Kidney (tissue), 14 donors: ENCODE results near the gene ZNF578. TPM values are rescaled to one million over a fixed set of nuclear protein-coding genes. Genes with fewer than 3 reads are reported as not detected.
"Not testable (repeated sequence)": the region's sequence is repeated elsewhere in the genome, so short reads cannot be mapped to it uniquely, and the experiment has no call there.

Experiments
- DNase-seq, 5 donors: peaks; one replicate each; pipeline ENCODE4 v3.0.0-alpha.2; 2013 to 2020
- FAIRE-seq: peaks from 2 replicates; lab custom pipeline; 2012; peaks lifted over from hg19 to GRCh38; lab: Jason Lieb, UNC
- H3K27ac ChIP-seq, 2 donors: one replicate each; pipeline ENCODE4 v1.7.0; 2013; ENCODE audit warnings: low read depth in 2 of 2, low read length in 2 of 2, inconsistent platforms in 1 of 2
- H3K27me3 ChIP-seq: one replicate; pipeline ENCODE4 v1.7.1; 2013; ENCODE audit warnings: low read length, inconsistent platforms; ENCODE audit not compliant: control insufficient read depth, insufficient read depth
- H3K36me3 ChIP-seq, 3 donors: one replicate each; pipeline versions ENCODE4 v1.7.0 to v1.7.1; 2013; ENCODE audit warnings: low read length in 3 of 3, control low read depth in 1 of 3, inconsistent platforms in 1 of 3; ENCODE audit not compliant: insufficient read depth in 3 of 3, control insufficient read depth in 2 of 3
- H3K4me1 ChIP-seq, 3 donors: one replicate each; pipeline versions ENCODE4 v1.7.0 to v1.7.1; 2013; ENCODE audit warnings: low read length in 3 of 3, inconsistent platforms in 1 of 3, low read depth in 1 of 3; ENCODE audit not compliant: control insufficient read depth in 2 of 3, insufficient read depth in 2 of 3
- H3K4me3 ChIP-seq, 3 donors: one replicate each; pipeline versions ENCODE4 v1.7.0 to v1.8.1; 2013; ENCODE audit warnings: low read length in 3 of 3, control low read depth in 1 of 3, inconsistent platforms in 1 of 3
- H3K9ac ChIP-seq, 3 donors: one replicate each; pipeline versions ENCODE4 v1.7.0 to v1.7.1; 2013; ENCODE audit warnings: low read length in 3 of 3, control low read depth in 1 of 3, inconsistent platforms in 1 of 3
- H3K9me3 ChIP-seq, 3 donors: one replicate each; pipeline versions ENCODE4 v1.7.0 to v1.7.1; 2013; ENCODE audit warnings: low read length in 3 of 3, control low read depth in 1 of 3, inconsistent platforms in 1 of 3; ENCODE audit not compliant: control insufficient read depth in 2 of 3, insufficient read depth in 1 of 3
- intact Hi-C: fragments of 100-400 bp; cut with DNase I; formaldehyde crosslinking; loops from one replicate; pipeline ENCODE4 v1.11.1; 2022
- polyA plus RNA-seq: library from polyadenylated mRNA; stranded (reverse); fragments of 350-450 nt; fragmentation: Illumina TruSeq; extraction: RNeasy Lipid Tissue Mini Kit (QIAGEN cat#74804); gene quantifications from one replicate; pipeline ENCODE4 v1.2.3, GENCODE V29; 2014; ENCODE audit warnings: low read depth, low replicate concordance; ENCODE audit not compliant: insufficient read depth
- total RNA-seq: library from RNA; stranded (reverse); fragmentation: NEBNext Ultra II Directional; extraction: Animal tissue kit (Norgen Biotek cat#: 25700); gene quantifications from one replicate; pipeline ENCODE4 v1.2.1, GENCODE V29; 2021
- TF ChIP-seq, protein P1 (sequence below): IDR thresholded peaks from 3 replicates; pipeline ENCODE4 v1.5.1; 2012; ENCODE audit warnings: mild to moderate bottlenecking, moderate library complexity, borderline replicate concordance; ENCODE audit not compliant: insufficient read depth; ENCODE audit errors: extremely low read depth
- donor health status: control.
- donor health status: control.
- donor health status: control.
- donor health status: control.
- donor health status: control.
- donor health status: DM: yes; HTN: yes; CAD: no.
- donor health status: Normal renal cell carcinoma (clear cell type).

Gene ZNF578
- total and polyA plus RNA-seq, 2 donors from 2014 or later: 0.69 to 3.7 TPM

DNA sequence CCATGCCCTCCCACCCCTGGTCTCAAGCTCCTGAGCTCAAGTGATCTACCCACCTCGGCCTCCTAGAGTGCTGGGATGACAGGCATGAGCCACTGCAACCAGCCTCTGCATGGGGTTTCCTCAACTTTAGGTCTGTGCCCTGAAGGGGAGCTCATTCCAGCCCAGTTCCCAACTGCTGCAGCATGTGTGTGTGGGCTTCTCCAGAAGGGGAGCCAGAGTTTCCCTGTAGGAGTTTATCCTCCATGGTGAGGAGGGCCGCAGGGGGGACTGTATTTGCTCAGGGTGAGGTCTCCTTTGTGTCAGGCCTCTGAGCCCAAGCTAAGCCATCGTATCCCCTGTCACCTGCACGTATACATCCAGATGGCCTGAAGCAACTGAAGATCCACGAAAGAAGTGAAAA is 62.8 kb downstream of the ZNF578 start:
- Histone ChIP-seq H3K36me3 (peaks cover 0 to 1% (median 0%) of the 10 kb centered on the region in 3 donors), H3K4me3 (no peak overlapping the region), H3K9ac (no peak overlapping the region), H3K27me3 (no peaks in the 10 kb centered on the region), H3K4me1 (no peaks in the 10 kb centered on the region), H3K9me3 (peaks cover 0 to 5% (median 2%) of the 10 kb centered on the region in 3 donors), H3K27ac (no peak overlapping the region)
- DNase-seq: no peak
- intact Hi-C loops: no loop called here
- TF ChIP-seq, protein P1, sequence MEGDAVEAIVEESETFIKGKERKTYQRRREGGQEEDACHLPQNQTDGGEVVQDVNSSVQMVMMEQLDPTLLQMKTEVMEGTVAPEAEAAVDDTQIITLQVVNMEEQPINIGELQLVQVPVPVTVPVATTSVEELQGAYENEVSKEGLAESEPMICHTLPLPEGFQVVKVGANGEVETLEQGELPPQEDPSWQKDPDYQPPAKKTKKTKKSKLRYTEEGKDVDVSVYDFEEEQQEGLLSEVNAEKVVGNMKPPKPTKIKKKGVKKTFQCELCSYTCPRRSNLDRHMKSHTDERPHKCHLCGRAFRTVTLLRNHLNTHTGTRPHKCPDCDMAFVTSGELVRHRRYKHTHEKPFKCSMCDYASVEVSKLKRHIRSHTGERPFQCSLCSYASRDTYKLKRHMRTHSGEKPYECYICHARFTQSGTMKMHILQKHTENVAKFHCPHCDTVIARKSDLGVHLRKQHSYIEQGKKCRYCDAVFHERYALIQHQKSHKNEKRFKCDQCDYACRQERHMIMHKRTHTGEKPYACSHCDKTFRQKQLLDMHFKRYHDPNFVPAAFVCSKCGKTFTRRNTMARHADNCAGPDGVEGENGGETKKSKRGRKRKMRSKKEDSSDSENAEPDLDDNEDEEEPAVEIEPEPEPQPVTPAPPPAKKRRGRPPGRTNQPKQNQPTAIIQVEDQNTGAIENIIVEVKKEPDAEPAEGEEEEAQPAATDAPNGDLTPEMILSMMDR: no peak
- no peak for FAIRE-seq

DNA sequence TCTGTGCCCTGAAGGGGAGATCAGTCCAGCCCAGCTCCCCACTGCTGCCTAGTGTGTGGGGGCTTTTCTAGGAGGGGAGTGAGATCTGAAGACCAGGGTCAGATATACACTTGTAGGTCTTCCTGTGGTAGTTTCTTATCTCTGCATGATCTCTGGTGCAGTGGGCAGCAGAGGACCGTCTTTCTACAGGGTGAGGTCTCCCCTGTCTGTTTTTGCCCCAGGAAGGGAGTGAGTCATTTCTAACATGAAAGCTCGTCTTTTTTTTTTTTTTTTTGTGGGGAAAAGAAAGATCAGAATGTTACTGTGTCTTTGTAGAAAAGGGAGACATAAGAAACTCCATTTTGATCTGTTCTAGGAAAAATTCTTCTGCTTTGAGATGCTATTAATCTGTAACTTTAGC is 65.3 kb downstream of the ZNF578 start:
- no peaks in the 10 kb centered on the region for H3K4me1 ChIP-seq
- H3K4me3 ChIP-seq: no peak overlapping the region
- no peaks in the 10 kb centered on the region for H3K36me3 ChIP-seq
- H3K27me3 ChIP-seq: no peaks in the 10 kb centered on the region
- no peak overlapping the region for H3K27ac ChIP-seq
- TF ChIP-seq, protein P1: no peak
- DNase-seq: no peak
- intact Hi-C loops: no loop called here
- no peak overlapping the region for H3K9ac ChIP-seq
- peaks cover 0 to 5% (median 2%) of the 10 kb centered on the region in 3 donors for H3K9me3 ChIP-seq
- no peak for FAIRE-seq

GRCh38 chr19:52519175-52519574 is 65.8 kb downstream of the ZNF578 start:
- H3K9ac ChIP-seq, H3K4me1 ChIP-seq, H3K27me3 ChIP-seq, H3K36me3 ChIP-seq, FAIRE-seq, H3K4me3 ChIP-seq, H3K9me3 ChIP-seq, DNase-seq, H3K27ac ChIP-seq, intact Hi-C loops: not testable (repeated sequence)

- FAIRE-seq (no peak), DNase-seq (no peak)
- intact Hi-C loops: no loop called here
- H3K4me3 ChIP-seq: no peak overlapping the region
- H3K4me1 ChIP-seq: no peaks in the 10 kb centered on the region
- peaks cover 0 to 5% (median 0%) of the 10 kb centered on the region in 3 donors for H3K9me3 ChIP-seq
- H3K36me3 ChIP-seq: no peaks in the 10 kb centered on the region
- TF ChIP-seq, protein P1: no peak
- no peaks in the 10 kb centered on the region for H3K27me3 ChIP-seq
- no peak overlapping the region for H3K9ac ChIP-seq
- no peak overlapping the region for H3K27ac ChIP-seq
Measured at GRCh38 chr19:52520013-52520412, 66.7 kb downstream of the ZNF578 start.
